ENCODE data around the gene LIMCH1.

Gene LIMCH1

GRCh38 chr4:41530741-41531140 is 7.2 kb upstream of the LIMCH1 start:
- no peak for DNase-seq

DNA sequence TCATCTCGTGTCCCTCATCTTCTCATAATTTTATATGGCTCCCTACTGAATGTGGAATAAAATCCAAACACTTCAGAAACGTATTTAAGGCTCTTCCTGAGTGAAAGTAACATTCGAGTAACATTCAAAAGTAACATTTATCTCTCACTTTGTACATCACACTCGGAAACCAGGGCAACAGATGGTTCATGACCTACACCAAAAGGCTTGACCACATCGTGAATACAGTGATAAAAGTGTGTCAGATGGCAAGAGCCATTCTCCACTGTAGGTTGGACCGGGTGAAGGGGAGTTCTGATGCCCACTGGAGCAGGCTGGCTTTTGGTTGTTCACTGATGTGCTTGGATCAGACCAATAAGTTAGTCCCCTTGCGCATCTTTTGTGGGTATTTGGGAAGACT is 5.6 kb upstream of the LIMCH1 start:
- no peak for DNase-seq

GRCh38 chr4:41532882-41533281 is 5.1 kb upstream of the LIMCH1 start:
- DNase-seq = no peak

- no peak for DNase-seq
These were observed 4.3 kb upstream of the LIMCH1 start for GRCh38 chr4:41533680-41534079.

- DNase-seq = no peak
These were observed 3.6 kb upstream of the LIMCH1 start for GRCh38 chr4:41534404-41534803.

DNA sequence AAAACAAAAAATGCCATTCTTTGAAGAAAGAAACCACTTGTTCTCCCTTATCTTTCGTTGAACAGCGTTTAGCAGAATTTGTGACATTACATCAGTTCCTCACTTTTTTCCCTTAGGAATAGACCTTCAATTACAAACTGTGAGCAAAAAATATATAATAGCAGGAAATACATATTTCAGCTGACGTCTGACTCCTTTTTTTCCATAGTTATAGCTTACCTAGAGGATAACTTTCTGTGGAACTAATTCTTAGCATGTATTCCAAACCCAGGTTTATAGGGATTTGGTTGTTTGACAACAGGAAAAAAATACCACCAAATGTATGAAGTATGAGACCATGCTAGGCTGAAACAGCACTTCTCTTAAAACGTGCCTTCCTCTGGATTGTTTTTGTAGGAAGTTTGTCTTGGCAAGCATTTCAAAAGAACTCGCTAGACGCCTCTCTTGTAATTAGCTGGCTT is 2.0 kb upstream of the LIMCH1 start:
- no peak for DNase-seq

DNA sequence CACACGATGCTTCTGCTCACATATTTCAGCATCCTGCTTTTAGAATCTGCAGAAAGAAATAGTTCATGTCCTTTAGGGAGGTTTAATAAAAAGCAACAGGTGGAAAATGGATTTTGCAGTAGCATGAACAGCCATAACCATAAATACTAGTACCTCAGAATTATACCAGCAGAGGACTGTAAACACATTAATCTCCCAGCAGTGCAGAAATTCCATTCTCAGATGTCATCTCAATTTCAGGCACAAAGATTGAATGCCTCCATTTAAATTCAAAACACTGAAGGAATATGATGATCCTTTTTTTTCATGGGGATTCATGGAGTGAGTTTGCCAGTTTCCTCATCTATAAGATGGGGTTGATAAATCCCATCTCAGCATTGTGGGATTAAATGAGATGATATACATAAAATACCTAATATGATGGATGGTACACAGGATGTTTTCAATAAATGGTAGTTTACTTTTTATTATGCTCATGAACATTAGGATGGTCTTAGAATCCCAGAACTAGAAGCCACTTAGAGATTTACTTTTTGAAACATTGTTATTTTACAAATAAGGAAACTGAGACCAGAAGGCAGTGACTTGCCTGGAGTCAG is 566 bp upstream of the LIMCH1 start:
- no peak for DNase-seq

DNA sequence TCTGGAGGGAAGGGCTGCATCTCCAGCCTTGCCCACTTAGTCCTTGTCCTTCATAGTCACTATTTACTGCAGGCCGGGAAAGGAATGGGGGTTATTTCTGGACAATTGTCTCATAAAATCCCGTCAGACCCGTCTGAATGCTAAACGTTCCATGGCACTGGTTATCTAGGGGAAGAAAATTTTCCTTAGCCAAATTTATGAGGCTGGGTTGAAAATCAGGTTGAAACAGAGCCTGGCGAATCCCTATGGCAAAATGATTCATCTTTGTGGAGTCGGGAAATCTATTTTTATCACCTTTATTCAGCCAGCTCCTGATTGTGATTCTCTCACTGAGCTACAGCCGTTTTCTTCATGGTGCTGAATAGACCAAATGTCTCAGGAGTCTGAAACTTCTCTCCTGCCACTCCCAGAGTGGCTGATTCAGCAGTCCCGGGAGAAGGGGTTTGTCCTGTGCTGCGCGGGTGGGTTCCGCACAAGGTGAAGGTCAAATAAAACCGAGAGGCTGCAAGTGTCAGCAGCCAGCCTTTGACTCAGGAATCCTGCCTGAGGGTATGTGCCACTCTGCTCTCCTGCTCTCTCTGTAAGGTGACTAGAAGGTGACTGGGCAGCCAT is 1.0 kb downstream of the LIMCH1 start:
- DNase-seq = no peak

DNA sequence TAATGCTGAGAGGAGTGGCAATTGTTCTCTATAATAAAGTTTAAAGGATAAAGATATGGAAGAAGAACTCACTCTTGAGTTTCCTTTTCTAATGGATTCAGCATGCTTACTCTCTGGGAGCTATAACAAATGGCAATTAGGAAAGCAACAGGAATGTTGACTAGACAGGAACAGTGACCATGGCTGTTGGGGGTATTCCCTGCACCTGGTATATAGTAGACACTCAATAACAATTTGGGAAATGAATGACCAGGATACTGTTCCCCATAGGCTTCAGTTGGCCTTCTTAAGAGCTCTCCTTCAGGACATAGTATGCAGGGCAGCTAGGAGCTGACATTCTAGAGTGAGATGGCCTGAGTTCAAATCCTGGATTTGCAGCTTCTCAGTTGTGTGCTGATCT is 1.8 kb downstream of the LIMCH1 start:
- DNase-seq = no peak

- DNase-seq = no peak
These were observed 2.7 kb downstream of the LIMCH1 start for GRCh38 chr4:41540687-41541086.

DNA sequence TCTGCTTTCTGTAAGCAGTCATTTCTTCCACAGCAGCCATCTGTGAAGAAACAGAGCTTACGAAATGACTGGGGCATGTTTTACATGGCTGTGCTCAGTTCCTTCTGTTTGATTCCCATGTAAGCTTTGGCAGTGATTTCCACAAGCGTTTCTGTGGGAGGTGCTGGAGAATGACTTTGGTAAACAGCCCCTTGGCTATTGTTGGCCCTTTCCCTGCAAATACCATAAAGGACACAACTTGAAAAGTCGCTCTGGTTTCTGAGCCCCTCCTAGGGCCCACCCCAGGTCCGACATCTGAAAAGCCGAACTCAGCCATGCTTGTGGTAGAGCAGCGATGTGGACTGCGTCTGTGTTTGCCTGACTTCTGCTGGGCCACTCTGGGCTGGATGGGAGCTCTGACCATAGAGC is 3.7 kb downstream of the LIMCH1 start:
- DNase-seq = no peak

GRCh38 chr4:41542526-41543275 is 4.7 kb downstream of the LIMCH1 start:
- DNase-seq = no peak

DNA sequence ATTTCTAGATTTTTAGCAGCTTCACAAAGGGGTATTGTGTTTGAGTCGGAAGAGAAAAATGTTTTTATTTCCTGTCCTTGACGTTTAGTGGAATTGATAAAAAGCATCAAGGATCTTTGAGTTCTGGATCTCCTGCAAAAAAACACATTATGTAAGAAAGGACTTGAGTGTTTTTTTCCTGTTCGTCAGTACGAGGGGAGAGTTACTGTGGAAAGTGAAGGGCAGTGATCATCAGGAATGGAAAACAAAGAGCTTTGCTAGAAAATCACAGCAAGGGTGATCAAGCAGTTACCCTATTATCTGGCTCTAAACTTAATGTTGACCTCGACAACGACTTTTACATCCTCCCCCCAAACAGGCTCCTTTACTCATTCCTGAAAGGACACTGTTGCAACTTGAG is 7.3 kb downstream of the LIMCH1 start:
- no peak for DNase-seq

DNA sequence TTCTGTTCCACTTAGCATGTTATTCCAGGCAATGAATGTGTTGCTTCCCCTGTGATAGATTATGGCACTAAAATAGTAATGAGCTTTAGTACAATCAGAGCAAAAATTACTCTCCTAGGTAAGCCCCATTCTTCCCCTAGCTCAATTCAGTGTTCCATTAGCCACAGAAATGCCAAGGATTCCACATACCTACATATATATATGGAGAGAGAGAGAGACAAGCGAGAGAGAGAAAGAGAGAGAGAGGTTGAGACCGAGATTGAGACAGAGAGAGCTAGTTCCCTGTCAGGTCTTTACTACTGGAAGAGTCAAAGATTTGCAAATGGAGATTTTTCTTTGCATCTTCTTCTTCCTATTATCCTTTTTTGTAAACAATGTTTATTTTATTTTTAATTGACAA is 8.7 kb downstream of the LIMCH1 start:
- no peak for DNase-seq

GRCh38 chr4:41548305-41548880 is 10.4 kb downstream of the LIMCH1 start:
- DNase-seq = no peak

- no peak for DNase-seq
These were observed 11.5 kb downstream of the LIMCH1 start for GRCh38 chr4:41549478-41549877.

GRCh38 chr4:41550308-41550707 is 12.4 kb downstream of the LIMCH1 start:
- DNase-seq = no peak

DNA sequence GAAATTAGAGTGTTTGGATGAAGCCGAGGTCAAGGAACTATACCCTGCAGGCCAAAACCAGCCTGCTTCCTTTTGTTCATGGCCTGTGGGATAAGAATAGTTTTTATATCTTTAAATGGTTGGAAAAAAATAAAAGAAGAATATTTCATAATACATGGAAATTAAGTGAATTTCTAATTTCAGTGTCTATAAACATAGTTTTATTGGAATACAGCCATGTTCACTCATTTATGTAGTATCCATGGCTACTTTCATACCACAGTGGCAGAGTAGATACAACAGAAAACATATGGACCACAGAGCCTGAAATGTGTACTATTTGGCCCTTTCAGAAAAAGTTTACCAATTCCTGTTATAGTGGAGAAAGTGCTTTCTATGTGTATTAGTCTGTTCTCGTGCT is 13.6 kb downstream of the LIMCH1 start:
- no peak for DNase-seq

DNA sequence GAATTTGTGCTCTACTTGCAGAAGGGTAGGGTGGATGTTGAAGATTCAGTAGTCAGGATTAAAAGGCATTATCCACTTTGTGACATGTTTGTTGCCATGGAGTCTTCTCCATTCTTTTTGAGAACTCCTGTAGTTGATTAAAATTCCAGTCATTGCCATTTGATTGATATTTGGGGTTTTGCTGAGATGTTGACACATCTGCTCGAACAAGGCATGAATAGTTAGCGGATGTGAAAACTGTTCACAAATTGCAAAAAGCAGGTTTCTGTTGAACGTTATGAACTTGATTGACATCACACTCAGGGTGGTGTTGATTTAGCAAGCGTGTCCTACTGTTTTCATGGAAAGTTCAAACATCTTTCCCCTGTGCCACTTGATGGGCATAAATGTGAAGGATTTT is 16.9 kb downstream of the LIMCH1 start:
- no peak for DNase-seq

- no peak for DNase-seq
These were observed 18.6 kb downstream of the LIMCH1 start for GRCh38 chr4:41556526-41556925.

- DNase-seq = no peak
These were observed 22.1 kb downstream of the LIMCH1 start for GRCh38 chr4:41559940-41560516.

DNA sequence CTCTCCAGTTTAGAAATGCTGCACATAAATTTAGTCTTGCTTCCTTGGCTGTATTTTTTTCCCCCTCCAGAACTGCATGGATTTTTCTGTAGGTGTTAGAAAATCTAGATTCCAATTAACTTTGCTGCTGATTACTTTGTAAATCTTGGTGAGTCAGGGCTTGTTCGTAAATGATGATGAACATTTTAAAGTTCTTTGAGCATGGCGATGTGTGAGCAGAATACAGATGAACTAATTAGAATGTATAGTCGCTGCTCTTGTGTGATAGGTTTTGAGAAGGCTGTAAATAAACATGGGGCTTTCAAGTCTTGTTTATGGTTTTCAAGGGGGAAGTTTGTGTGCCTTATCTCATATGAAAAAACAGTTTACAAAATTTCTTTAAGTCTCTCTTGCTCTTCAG is 23.3 kb downstream of the LIMCH1 start:
- DNase-seq = no peak

- DNase-seq = no peak
These were observed 29.2 kb downstream of the LIMCH1 start for GRCh38 chr4:41567186-41567585.

DNA sequence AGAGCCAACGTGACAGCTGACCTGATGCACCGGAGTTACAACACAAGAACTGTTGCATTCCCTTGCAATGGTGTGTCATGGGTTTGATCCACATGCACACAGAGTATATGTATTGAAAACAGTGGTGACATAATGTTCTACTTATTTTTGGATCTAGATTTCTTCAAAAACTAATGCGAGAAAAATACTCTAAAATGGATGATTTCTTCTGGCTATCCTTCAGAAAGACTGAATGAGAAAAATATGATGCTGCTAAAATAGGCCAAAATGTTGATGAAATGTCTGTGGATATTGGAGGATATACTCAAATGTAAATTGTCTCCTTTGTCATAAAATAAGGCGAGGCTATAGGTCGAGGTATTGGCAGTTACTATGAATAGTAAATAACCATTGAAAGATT is 30.4 kb downstream of the LIMCH1 start:
- DNase-seq = no peak
